EH (cell line): ENCODE data around the gene CLASP1.
A peak's percentile ranks its signal among the peaks of the same experiment; 100 is the strongest.
"Not testable (repeated sequence)": the region's sequence is repeated elsewhere in the genome, so short reads cannot be mapped to it uniquely, and the experiment has no call there.

ENCODE experiments used
- DNase-seq: peaks from one replicate; pipeline ENCODE4 v3.0.0-alpha.2; 2015; ENCODE audit warnings: low read depth

The CLASP1 gene

DNA sequence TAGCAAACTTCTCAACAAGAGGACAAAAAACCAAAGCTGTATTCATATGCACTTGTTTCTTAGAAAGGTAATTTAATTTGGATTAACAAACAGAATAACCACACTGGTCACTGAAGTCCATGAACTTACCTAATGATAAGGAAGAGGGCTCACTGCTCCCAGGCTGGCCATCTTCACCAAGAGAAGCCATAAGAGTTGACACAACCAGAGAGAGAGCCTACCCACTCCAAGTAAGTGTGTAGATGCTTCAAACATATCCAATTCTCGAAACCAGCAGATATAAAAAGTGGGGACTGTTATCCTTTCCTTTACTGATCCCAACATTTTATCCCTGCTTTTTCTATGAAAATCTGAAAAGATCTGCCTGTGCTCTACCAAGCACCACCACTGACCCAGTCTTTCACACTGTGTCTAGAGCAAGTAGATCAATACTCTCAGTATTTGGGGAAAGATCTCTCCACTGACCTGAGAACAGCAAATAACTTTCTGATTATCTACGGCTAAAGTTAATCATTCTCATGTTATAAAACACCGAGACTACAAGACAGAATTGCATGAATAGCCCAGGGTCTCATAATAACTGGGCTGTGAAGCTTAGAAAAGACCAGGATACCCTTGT is 230.1 kb downstream of the CLASP1 start:
- no peak for DNase-seq

DNA sequence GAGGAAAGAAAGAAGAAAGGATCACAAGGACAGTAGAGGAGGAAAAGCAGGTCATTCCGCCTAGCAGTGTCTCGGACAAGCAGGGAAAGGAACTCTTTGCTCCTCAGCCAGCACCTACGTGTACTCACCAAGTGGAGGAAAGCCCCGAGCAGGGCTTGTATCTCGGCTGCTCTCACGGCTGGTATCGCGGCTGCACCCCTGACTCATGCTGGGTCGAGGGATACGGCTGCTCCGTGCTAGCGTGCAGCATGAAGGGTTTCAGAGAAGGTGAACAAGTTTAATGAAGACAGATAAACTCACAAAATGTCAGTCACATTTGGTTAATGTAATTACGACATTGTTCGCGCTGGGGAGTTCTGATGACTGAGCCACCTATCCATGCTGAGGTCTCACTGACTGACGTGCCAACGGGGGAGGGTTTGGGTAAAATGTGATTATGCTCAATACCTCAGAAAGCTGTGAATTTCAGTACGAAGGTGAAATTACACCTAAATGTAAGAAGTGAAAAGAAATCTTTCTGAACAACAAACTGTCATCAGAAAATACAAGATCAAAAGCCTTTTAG is 230.7 kb downstream of the CLASP1 start:
- no peak for DNase-seq

DNA sequence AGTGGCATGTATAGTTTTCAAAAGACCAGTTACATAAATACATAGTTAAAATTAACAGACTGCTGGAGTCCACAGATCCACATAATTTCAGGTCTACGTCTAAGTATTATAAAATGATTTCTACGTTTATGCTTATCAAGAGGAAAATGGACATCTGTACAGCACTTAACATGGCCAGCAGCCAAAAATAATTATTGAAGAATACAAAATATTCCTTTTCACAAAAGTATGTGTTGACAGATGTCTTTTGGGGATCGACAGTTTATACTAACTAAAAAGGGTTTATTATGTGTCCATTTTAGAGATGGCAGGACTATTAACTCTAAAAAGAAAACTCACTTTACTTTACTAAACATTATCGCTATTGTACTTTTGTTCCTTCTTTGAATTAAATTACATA is 231.4 kb downstream of the CLASP1 start:
- no peak for DNase-seq

DNA sequence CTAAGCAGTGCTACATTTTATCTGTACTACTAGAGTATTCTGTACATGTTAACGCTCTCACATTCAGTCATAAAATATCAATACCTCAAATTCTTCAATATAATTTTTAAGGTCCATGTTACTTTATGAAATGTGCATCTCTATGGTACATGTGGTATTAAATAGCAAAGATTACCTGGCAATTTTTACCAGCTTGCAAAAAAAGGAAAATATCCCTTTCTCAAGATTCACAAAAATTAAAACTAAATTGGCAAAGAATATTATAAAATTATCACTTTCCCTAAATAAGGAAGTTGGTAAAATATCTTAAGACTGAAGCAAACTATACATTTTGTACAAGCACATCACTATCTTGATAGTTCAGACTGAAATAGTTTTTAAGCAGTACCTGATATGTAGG is 233.5 kb downstream of the CLASP1 start:
- DNase-seq: no peak

DNA sequence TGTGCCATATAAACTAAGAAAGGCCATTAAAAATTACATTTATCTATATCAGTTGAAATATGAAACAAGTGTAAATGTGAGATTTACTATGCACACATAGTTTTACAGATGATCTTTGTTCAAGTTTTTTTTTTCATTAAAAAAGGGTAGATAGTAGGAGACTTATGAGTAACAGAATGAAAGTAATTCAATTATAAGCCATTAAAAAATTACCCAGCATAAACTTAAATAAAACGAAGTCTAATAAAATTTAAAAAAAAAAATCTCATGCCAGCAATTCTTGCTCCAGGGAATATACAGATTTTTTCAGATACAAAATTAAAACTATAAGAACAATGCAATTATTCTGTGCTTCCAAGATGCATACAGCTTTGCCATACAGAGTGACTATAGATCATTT is 236.9 kb downstream of the CLASP1 start:
- DNase-seq: no peak

DNA sequence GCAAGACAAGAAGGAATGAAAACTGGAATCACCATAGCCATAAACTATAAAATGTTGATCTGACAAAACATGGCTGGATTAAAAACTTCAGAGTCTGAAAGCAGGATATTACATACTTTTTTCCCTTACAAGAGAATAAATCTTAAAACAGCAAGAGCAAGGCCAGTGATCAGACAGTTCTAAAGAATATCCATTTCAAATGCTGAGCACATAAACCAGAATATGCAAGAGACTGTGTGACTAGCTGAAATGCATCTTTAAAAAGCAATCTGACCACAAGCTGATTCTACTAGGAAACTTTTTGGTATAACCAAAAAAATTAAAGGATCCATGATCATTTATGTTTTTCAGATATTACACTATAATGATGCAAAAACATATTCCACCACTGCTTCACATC is 239.3 kb downstream of the CLASP1 start:
- DNase-seq: no peak

DNA sequence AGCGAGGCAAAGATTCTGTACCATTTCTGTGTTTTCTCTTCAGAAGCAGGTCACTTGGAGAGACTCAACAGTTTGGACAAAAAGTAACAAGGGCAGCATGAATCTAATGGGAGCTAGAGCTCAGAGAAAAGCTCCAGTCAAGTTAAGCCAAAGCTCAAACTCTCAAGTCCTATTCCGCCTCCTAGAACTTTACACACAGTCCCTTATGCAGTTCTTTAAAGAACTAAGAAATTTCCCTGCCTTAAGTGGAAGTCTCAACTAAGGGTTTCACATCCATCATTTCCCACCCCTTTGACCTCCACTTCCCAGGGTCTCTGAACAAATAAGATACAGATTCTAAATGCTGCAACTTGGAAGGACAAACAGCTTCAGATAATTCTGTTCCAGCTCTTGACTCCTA is 239.9 kb downstream of the CLASP1 start:
- DNase-seq: no peak

DNA sequence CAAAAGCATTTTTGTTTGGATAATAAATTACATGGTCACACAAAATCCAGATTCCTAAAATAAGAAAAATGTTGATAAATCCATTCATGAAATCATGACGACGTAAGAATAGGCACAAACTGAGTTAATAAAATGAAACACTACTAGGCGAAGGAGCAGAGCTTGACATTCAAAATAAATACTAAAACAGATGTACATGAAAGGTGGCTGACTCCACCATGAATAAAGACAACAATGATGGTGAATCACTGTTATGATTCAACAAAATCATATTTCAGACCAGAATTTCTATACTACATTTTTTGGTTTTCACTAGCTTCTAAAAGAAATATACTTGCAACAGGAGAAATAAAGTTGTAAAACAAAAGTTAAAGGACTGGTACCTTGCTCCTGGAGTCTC is 240.6 kb downstream of the CLASP1 start:
- DNase-seq: no peak

DNA sequence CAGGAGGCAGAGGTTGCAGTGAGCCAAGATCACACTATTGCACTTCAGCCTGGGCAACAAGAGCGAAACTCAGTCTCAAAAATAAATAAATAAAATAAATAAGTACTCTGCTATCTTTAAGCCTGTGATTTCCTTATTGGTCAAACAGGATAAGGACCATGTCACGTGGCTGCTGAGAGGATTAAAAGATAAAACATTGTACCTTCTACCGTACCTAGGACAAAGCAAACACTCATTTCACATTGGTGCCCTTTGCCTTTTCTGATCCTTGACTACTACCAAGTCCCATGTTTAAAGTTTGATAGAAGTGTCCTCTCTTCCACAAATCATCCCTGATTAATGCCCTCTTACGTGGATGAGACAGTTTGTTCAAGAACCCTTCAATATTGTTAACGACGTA is 244.0 kb downstream of the CLASP1 start:
- DNase-seq: no peak

DNA sequence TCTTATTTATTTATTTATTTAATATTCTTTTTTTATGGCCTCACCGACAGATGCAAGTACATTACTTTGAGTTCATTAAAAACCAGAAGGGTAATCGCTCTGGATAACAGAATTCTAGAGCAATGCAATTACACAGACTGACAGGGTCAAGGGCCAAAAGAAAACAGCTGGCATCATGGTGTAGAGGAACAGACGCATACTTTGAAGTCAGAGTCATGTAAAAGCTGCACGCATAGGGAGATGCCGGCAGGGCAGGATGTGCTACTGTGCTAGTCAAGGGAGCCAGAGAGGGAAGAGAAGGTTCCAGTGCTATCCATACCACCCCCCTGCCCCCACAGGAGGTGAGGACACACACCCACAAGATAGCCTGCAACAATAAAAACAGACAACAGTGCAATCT is 249.1 kb downstream of the CLASP1 start:
- peak; percentile 92 for DNase-seq

DNA sequence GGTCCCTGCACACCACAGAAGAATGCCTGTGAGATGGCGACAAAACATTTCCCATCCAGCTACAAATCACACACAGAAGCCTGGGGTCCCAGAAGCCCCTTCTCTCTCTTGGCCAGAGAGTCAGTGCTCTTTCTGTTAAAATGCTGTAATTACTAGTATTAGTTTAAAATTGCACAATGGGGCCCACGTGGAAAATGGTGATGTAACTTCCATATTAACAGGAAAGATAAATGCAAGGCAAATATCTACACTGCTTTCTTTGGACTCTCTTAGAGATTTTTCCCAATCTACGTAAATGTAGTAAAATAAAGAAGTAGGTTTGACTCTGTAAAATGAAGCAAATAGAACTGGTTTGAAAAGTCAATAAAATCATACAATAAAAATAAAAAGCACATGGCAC is 250.4 kb downstream of the CLASP1 start:
- no peak for DNase-seq

DNA sequence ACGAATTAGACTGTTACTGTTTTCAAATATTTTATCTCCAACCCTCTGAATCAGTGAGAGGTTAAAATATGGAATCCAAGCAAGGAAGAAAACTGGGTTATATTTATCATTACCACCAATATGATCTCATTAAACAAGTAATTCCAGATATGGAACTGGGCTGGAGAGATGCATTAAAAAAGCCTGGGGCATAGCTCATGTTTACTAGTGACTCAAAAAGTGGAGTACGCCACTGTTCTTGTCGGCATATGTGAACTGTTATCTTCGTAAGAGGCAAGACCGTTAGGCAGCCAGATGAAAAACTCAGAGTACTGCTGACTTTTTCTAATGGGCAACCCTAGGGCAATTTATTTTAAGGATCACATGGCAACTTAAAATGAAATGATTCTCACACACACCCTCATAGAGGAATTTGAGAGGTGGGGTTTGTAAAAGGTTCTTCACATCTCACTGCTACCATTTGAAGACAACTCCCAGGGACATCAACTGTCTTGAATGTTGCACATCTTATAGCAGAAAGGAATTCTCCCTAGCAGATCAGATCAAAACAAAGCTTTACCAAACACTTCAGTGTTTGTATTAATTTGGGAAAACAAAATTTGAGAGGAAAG is 259.1 kb downstream of the CLASP1 start:
- peak; percentile 79 for DNase-seq

DNA sequence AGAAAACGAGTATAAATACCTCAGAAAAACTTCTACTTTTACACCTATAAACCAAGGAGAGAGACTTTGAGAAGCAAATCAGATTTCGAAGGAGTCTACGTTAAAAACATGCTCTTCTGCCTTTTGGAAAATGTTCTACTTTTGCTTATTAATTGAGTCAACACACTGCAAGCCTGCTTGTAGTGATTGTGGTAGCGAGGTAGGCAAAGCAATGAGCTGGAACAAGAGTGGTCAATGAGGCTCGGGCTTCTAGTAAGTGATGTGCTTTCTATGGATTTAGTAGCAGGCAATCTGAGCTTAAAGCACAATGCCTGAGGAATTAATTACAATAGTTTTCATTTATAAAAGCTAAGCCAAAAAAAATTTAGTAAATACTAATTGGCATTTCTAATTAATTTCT is 260.9 kb downstream of the CLASP1 start:
- no peak for DNase-seq

DNA sequence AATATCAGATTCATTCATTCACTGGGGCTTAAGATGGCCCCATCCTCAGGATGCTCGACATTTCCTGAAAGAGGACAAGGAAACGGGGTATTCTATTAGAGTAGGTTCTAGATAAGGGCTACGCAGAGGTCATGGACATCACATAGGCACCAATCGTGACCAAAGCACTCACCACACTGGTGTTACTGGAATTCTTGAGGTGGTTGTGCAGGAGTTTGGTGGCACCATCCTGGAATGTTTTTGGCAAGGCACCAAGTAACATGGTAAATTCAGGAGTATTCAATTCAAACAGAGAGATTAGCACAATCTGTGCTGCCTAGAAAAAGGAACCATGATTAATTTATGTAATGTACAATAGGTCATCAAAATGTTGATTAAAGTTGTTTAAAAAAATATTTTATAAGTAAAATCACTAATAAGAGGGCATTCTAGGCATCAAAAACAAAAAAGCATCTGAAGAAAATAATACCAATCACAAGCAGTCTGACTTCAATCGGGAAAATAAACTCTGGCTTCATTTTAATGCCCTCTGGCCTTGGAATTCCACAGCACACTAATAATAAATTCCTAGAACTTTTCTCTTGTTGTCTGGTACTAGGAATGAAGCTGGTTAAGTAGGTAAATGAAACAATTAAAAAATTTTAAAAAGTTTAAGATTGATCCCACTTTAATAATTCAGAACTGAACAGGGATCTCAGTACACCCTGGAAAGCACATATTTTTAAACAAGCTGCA is 261.5 kb downstream of the CLASP1 start:
- DNase-seq: peak; percentile 55

DNA sequence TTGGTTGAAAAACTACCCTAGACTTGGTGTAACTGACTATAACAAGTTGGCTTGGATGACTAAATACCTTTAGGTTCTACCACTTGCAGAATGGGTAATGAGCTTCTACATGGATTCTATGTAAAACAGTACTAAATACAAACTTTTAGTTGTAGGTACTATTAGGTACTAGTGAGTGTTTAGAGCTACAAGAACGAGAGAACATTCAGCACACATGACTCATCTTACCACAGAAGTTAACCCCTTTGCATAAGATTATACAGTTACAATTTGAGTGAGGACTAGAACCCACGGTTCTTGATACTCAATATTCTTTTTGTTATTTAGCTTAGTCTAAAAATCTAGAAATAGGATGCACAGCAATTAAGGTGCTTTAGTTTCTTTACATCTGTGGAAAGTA is 262.6 kb downstream of the CLASP1 start:
- DNase-seq: peak; percentile 64

DNA sequence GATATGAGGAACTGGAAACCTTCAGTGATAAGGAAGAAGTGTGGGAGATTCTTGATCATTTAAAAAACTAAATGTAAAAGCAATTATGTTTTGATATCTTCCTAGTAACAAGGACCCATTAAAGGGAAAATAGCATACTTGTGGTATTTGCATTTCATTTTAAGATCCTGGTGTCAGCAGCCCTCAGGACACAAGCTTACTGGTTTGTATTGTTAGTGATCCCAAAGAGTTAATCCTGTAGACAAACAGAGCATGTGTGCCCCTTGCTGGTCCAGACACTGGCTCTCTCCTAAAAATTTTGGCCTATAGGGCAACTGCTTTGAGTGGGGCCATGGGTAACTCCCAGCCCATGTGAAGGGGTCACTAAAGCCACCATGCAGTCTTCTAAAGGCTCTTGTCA is 263.2 kb downstream of the CLASP1 start:
- no peak for DNase-seq

DNA sequence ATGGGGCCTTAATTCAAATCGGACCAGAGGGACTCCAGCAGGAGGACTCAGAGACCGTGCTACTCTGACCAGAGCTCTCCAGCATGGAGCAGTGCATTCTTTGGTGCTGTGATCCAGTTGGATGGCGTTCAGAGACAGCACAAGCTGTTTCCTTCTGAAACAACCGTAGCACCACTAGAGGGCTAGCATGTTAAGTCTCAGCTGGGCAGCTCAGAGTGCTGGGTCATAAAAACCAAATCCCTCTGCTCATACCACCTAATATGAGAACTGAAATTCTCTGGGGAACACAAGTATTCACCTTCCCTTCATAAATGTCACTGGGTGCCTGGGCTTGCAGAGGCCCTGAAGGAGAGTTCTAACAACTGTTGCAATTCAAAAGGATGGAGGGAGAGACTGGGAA is 266.5 kb downstream of the CLASP1 start:
- peak; percentile 23 for DNase-seq

DNA sequence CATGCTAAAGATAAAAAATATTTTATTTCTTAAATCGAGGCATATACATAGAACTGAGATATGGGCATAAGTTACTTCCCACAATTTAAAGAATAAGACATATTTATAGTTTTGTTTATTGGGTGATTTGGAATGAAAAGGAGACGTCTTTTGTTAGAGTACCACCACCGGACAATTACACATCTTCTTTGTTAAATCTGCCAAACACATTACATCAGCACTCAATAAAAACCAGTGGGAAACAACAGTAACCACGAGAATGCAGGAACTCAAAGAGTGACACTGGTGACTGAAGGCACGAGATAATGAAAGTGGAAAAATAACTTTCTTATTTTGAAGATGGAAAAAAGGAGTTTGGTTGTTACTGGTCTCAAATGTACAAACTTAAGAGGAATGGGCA is 271.6 kb downstream of the CLASP1 start:
- DNase-seq: peak; percentile 74

DNA sequence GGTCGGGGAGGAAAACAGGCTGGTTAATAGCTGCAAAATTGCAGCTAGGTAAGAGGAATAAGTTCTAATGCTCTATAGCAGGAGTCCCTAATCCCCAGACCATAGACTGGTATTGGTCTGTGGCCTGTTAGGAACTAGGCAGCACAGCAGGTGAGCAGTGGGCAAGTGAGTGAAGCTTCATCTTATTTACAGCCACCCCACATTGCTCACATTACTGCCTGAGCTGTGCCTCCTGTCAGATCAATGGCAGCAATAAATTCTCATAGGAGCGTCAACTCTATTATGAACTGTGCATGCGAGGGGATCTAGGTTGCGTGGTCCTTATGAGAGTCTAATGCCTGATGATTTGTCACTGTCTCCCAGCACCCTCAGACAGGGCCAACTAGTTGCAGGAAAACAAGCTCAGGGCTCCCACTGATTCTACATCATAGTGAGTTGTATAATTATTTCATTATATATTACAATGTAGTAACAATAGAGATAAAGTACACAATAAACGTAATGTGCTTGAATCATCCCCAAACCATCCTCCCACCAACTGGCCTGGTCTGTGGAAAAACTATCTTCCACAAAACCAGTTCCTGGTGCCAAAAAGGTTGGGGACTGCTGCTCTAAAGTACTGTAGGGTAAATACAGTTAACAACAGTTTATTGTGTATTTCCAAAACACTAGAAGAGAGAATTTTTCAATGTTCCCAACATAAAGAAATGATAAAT is 272.6 kb downstream of the CLASP1 start:
- peak; percentile 69 for DNase-seq

DNA sequence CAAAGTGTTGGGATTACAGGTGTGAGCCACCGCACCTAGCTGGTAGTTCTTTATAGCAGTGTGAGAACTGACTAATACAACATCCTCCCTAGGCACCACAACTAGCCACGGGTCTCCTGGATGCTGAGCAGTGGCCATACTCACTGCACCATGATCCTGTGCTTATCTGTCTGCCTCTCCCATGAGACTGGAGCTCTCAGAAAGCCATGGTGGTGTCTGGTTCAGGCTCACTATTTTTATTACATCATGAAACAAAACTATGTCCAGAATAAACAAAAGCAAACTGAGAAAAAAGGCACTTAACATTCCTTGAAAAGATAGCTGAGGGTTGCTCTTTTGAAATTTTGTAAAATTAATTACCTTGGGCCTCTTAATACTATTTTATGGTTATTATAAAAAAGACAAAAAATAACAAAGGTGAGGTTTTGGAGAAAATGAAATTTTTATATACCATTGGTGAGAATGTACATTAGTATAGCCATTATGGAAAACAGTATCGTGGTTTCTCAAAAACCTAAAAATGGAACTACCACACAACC is 273.6 kb downstream of the CLASP1 start:
- peak; percentile 76 for DNase-seq

DNA sequence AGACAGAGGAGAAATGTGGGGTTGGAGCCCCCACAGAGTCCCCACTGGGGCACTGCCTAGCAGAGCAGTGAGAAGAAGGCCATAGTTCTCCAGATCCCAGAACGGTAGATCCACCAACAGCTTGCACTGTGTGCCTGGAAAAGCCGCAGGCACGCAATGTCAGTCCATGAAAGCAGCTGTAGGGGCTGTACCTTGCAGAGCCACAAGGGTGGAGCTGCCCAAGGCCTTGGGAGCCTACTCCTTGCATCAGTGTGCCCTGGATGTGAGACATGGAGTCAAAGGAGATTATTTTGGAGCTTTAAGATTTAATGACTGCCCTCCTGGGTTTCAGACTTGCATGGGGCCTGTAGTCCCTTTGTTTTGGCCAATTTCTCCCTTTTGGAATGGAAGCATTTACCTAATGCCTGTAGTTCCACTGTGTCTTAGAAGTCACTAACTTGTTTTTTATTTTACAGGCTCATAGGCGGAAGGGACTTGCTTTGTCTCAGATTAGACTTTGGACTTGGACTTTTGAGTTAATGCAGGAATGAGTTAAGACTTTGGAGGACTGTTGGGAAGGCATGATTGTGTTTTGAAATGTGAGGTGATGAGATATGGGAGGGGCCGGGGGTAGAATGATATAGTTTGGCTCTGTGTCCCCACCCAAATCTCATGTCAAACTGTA is 274.7 kb downstream of the CLASP1 start:
- DNase-seq: not testable (repeated sequence)
